Stimulated activated naive CD4-positive, alpha-beta T cell (primary cell): ENCODE data around the gene CTU2.

Source experiments
- DNase-seq, 6 experiments: peaks; one replicate each; lab custom pipeline; 2025; lab: John Stamatoyannopoulos, UW

The CTU2 gene

GRCh38 chr16:88743693-88744576 lies 37.6 kb downstream of the CTU2 start:
- DNase-seq: peak; percentile 10 to 81 (median 67)

DNA sequence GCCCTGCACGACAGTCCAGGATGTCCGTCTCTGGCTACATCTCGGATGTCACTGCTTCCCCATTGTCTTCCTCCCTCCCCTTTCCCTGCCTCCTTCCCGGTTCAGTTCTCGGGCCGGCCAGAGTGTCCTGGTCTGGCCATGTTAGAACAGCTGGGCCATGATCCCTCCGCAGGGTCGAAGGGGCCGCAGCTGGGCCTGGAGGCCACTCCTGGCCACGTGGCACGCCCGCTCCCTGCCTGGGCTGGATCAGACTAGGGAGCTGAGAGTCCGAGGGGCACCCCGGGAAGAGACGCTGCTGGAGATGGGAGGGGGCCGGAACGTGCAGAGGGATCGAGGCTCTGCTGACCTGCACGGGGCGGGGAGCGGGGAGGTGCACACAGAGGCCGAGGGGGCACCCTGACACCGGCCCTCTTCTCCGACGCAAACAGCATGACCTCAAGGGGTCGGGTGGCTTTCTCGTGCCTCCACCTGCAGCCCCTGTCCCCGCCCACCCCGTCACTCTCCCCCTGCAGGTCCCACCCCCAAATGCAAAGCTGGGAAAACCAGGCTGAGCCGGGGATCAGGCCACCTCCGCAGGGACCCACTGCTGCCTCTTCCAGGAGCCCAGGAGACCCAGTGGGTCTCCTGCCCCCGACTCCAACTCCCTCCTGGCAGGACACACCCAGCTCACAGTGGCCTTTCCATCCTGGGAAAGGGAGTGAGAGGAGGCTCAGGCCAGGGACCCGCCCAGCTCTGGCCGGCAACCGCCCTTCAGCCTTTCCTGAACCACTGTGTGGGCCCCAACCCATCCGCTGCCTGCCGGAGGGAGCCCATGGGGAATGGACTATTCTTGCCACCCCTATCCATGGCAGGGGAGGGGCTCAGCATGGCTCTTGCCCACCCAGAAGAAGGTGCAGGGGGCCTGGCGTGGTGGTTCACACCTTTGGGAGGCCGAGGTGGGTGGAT lies 38.5 kb downstream of the CTU2 start:
- DNase-seq: no peak

DNA sequence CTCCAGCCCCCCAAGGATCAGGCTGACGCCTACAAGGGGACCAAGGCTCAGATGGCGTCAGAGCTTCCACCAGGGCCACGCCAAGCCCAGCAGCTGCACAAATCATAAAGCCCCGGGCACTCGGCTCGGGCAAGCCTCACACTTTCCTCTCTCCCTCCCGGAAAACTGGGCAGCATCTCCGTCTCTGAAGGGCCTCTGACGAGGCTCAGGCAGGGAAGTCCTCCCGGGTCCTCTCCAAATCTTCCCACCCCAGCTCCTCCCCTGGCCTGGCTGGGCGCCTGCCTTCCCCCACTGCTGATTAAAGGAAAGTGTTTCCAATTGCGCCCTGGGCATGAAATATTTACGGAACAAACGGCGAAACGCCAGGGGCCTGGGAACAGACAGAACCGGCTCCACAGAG lies 40.2 kb downstream of the CTU2 start:
- no peak for DNase-seq

DNA sequence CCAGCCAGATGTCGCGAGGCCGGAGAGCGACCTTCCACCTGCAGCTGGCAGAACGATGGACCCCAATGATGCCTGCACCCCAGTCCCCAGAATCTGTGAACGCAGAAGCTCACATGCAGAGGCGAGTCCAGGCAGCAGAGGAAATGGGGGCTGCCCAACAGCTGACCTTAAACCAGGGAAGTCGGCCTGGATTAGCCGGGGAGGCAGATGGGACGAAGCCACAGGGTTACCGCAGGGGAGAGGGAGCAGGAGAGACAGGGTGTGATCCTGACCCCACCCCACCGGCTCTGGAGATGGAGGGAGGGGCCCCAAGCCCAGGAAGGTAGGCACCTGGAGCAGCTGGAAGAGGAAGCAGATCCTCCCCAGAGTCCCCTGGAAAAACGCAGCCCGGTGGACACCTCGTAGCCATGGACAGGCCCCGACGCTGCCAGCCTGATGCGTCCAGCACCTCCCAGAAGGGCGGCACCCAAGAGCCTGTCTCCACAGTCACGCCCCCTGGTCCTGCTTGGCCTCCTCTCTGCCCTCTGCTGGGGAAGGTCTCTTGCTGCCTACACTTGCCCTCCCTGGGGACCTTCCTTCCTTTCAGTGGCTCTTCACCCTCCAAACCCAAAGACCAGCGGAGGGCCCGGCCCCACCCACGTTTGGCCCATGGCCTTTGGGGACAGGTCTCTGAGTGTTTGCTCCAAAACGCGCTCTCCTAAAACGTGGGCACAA lies 41.4 kb downstream of the CTU2 start:
- no peak for DNase-seq

DNA sequence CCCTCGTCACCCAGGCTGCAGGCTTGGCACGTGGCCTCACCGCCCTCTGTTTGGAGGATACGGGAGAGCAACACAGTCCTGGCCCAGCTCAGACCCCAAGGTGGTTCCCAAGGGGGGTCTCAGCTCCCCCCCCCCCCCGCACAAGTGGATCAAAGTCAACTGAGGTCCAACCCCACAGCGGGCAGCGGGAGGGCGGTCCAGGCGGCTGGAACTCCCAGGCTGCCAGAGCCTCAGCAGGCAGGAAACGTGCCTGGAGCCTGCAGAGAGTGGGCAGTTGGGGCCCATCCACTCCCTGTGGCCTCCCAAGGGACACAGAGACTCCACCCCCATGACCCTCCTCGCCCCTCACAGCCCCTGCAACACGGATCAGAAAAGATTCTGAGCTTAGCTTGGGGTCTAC lies 42.1 kb downstream of the CTU2 start:
- DNase-seq: no peak

DNA sequence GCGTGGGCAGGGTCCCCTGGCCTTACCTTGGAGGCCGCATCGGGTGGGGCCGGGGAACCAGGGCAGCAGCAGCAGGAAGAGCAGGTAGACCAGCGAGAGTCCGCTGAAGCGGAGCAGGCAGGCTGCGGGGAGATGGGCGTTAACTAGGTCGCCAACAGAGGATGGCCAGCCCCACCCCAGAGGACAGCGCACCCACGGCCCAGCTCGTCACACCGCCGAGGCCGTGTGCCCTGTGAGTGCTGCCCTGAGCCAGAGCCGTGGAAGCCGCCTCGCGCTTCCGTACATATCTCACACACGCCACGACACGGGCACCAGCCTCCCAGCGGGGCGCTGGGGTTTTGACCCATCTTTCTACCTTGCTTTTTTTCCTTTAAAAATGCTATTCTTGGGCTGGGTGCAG lies 43.1 kb downstream of the CTU2 start:
- DNase-seq: no peak

- DNase-seq: no peak
Measured at GRCh38 chr16:88750854-88751253, 44.6 kb downstream of the CTU2 start.

DNA sequence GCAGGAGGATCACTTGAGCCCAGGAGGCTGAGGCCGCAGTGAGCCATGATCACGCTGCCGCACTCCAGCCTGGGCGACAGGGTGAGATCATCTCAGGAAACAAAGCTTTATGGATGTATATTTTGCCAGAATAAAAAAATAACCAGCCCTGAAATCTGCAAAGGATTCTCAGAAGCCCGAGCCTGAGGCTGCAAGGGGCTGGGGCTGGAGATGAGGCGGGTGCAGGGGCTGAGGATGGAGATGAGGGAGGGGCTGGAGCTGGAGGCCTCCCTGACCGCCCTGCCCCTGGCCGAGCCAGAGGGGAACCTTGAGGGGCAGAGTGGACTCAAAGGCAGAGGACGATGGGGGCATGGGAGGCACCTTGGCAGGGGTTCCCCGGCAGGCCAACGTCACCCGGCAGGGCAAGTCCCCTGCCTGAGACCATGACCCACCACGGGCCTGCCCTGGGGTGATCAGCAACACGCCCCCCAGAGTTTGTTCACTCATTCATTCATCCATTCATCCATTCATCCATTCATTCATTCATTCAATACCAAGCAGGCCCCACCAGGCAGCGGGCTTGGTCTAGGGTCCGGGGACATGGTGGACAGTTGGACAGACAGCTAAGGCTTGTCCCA lies 46.2 kb downstream of the CTU2 start:
- DNase-seq: no peak

DNA sequence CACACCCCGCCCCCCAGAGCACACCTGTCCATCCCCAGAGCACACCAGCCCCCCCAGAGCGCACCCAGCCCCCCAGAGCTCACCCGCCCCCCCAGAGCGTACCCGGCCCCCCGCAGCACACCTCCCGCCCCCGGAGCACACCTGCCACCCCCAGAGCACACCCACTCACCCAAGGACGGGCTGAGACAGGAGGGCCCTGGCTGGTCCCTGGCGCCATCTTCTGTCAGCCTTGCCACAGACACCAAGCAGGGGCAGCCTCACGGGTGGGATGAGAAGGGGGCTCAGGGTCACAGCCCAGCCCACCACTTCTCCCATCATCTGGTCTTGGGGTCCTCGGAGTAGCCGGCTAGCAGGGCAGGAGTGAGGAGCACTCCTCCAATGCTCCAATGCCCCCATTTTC lies 46.9 kb downstream of the CTU2 start:
- DNase-seq: no peak

- no peak for DNase-seq
Measured at GRCh38 chr16:88753602-88754001, 47.3 kb downstream of the CTU2 start.

GRCh38 chr16:88754109-88754911 lies 48.0 kb downstream of the CTU2 start:
- no peak for DNase-seq

GRCh38 chr16:88754912-88755744 lies 48.8 kb downstream of the CTU2 start:
- peak in 1 of 6 experiments; percentile 19 for DNase-seq

DNA sequence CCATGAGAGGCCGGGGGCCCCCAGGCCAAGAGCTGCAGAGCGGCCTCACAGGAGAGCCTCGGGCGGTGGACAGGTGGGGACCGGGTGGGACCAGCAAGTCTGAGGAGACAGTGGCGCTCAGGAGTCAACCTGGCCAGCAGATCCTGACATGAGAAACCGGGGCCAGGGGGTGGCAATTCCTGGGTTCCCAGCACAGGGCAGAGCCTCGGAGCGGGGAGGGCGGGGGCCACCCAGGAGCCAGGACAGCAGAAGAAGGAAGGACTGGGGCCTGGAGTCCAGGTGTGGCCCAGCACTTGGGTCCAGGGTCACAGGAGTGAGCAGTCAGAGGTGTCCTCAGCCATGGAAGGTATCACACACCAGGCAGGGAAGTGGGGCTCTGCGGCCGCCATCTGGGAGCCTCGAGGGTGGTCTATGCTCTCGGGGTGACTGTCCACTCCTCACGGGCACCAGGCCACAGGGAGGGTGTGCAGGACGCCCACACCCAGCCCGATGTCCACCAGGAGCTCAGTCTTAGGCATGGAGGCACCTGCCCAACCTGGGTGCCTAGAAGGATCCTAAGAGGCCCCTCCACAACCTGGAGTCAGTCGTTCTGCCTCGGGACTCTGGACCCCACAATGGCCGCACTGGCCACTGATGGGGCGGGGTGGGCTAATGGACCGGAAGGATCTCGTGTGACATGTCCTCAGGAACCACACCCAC lies 49.6 kb downstream of the CTU2 start:
- DNase-seq: no peak

DNA sequence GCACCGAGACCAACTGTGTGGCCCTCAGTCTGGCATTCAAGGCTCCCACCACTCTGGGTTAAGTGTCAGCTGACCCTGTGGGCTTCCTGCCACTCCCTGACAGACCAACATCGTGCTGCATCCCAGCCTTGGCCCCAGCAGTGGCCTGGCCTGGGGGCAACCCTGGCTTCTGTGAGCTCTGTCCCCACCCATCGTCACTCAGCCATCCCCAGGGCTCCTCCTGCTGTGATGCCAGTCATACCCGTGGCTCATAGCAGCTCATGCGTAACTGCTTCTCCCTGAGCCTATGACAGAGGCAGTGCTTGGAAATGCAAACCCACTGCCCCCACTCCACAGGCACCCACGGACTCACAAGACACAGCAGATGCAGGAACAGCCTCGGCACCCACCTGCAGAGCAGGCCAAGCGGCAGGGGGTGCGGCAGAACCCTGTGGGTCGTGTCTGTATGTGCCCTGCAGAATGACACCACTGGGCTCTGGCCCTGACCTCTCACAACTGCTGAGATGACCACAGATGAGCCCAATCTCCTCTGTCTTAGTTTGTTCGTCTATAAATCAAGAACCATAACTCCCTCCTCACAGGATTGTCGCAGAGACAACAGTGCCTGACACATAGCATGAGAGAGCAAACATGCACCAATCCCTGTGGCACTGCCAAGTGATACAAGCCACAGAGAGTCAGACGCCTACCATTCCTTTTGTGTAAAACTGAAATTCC lies 52.1 kb downstream of the CTU2 start:
- no peak for DNase-seq

- DNase-seq: no peak
Measured at GRCh38 chr16:88758944-88759244, 52.6 kb downstream of the CTU2 start.

DNA sequence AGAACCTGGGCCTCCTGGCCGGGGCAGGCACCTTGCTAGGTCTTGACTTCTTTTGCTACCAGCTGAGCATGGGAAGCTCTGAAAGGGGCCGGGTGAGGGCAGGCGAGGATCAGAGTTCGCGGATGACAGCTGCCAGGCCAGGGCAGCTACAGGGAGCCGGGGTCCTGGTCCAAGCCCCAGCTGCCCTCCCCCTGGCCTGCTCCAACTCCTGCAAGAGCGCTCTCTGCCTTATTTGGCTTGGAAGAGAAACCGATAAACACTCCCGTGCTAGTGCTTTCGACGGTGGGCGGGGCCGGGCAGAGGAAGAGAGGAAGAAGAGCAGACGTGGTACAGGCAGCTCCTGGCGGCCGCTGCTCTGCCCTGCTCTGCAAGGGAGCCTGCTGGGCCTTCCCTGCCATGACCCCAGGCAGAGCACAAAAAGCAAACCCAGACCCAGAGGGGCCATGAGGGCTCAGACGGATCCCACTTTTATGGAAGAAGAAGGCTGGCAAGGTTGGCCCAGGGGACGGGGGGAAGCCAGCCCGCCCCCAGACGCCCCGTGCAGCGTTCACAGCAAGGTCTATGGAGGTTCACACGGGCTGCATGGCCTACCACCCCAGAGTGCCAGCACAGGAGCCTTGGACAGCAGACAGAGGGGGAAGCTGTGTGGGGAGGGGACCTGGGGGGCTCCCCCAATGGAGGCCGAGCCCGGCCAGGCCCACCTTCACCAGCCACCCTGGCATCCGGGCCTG lies 53.1 kb downstream of the CTU2 start:
- peak in 4 of 6 experiments; percentile 18 to 54 (median 28) for DNase-seq

GRCh38 chr16:88759976-88760350 lies 53.7 kb downstream of the CTU2 start:
- DNase-seq: no peak

- no peak for DNase-seq
Measured at GRCh38 chr16:88760424-88761142, 54.3 kb downstream of the CTU2 start.
